GM21717 (cell line): ENCODE measurements around the gene GABBR2.
"Not testable (repeated sequence)": the region's sequence is repeated elsewhere in the genome, so short reads cannot be mapped to it uniquely, and the experiment has no call there.

Experiments
- ATAC-seq: cut with Tn5 transposase; IDR thresholded peaks from one replicate; pipeline ENCODE4 v1.9.1; 2021; ENCODE audit warnings: mild to moderate bottlenecking, moderate library complexity; ENCODE audit not compliant: unreplicated experiment

GABBR2 gene

GRCh38 chr9:98488571-98489312, 220.0 kb downstream of the GABBR2 start:
- no peak for ATAC-seq

- ATAC-seq, result no peak
Observed at GRCh38 chr9:98485706-98486105, 223.0 kb downstream of the GABBR2 start.

GRCh38 chr9:98484162-98484561, 224.6 kb downstream of the GABBR2 start:
- no peak for ATAC-seq

DNA sequence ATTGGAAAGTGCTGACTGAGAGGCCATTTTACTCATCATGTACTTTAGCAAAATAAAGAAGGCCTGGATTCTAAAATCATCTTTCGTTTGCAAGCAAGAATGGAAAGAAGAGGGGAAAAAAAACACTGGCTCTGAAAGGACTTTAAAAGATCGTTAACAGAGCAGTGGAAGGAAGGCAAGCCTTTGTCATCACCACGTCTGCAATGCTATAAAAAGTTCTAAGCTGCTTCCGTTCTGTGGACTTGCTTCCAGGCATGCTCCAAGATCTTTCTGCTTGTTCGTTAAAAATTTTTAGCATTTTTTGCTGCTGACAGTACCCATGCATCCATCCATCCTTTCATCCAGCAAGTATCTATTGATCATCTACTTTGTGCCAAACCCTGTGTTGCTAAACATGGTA, 226.5 kb downstream of the GABBR2 start:
- ATAC-seq, result no peak

GRCh38 chr9:98481676-98482075, 227.1 kb downstream of the GABBR2 start:
- no peak for ATAC-seq

- ATAC-seq, result no peak
Observed at GRCh38 chr9:98479967-98480847, 228.5 kb downstream of the GABBR2 start.

DNA sequence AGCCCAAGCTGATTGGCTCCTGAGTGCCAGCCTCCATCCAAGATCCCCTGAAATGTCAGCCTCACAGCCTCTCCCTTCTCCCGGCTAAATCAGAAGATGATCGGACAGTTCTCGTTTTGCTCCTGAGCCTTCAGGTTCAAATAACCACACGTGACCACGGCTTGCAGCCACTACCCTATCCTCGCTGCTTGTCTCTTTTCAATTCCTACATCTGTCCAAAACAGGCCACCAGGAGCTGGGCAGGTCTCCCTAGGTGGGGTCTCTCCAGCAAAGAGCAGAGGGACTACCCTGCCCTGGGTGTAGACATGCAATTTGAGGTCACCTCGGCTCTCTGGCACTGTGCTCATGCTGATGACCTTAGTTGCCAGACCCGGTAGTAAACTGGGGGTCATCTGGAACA, 229.3 kb downstream of the GABBR2 start:
- no peak for ATAC-seq

- ATAC-seq, result no peak
Observed at GRCh38 chr9:98477884-98478283, 230.9 kb downstream of the GABBR2 start.

- no peak for ATAC-seq
Observed at GRCh38 chr9:98472216-98472615, 236.5 kb downstream of the GABBR2 start.

DNA sequence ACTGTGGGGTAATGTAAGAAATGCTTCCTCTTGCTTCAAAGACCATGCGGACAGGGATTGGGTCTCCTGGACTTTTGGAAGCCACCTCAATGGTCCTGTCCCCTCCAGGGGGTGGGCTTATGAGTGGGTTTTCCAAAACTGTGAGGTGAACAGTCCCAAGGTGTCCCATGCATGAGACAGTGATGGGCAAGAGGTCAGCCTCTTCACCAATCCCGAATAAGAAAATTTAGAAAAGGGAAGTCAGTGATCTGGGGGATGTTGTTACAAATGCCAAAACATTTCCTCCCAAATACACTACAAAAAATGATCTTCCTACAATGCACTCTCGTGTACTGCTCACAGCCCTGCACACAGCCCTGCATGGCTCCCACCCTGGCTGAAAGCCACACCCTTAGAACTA, 237.6 kb downstream of the GABBR2 start:
- no peak for ATAC-seq

GRCh38 chr9:98468567-98469239, 240.0 kb downstream of the GABBR2 start:
- no peak for ATAC-seq

DNA sequence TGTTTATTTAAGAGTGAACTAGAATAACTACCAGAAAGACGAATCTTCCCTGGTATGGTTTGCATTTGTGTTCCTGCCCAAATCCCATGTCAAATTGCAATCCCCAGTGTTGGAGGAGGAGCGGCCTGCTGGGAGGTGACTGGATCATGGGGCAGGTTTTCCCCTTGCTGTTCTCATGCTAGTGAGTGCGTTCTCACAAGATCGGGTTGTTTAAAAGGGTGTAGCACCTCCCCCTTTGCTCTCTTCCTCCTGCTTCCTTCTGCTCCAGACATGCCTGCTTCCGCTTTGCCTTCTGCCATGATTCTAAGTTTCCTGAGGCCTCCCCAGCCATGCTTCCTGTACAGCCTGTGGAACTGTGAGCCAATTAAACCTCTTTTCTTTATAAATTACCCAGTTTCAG, 242.9 kb downstream of the GABBR2 start:
- ATAC-seq, result no peak

GRCh38 chr9:98464156-98464690, 244.5 kb downstream of the GABBR2 start:
- ATAC-seq, result not testable (repeated sequence)

GRCh38 chr9:98462310-98462709, 246.4 kb downstream of the GABBR2 start:
- no peak for ATAC-seq

GRCh38 chr9:98460704-98461103, 248.0 kb downstream of the GABBR2 start:
- no peak for ATAC-seq

DNA sequence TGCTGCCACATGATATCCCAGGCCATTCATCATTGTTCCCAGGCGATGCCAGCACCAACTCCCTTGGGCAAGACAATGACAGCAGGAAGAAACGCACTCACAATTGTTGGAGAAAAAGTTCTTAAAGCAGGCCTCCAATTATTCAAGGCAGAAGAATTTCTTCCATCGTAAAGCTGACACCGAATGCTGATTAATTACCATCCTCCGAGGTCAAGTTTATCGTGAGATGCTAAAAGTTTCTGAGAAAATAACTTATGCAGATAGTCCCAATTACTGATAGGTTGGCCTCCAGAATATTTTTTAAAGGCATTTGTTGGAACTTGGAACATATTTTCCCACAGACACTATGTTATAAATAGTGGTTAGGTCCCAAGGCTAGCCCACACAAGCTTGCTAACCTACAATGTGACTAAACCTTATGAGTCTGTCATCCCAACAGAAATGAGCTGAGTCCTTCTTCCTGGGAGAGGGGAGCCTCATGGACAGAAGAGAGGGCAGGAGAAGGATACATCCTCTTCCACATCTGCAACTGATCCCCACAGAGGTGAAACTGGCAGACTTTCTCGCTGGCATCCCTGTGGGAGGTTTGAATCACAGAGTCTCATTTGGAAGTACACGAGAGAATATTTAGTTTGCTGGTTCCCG, 250.9 kb downstream of the GABBR2 start:
- no peak for ATAC-seq

- no peak for ATAC-seq
Observed at GRCh38 chr9:98456156-98456613, 252.6 kb downstream of the GABBR2 start.

DNA sequence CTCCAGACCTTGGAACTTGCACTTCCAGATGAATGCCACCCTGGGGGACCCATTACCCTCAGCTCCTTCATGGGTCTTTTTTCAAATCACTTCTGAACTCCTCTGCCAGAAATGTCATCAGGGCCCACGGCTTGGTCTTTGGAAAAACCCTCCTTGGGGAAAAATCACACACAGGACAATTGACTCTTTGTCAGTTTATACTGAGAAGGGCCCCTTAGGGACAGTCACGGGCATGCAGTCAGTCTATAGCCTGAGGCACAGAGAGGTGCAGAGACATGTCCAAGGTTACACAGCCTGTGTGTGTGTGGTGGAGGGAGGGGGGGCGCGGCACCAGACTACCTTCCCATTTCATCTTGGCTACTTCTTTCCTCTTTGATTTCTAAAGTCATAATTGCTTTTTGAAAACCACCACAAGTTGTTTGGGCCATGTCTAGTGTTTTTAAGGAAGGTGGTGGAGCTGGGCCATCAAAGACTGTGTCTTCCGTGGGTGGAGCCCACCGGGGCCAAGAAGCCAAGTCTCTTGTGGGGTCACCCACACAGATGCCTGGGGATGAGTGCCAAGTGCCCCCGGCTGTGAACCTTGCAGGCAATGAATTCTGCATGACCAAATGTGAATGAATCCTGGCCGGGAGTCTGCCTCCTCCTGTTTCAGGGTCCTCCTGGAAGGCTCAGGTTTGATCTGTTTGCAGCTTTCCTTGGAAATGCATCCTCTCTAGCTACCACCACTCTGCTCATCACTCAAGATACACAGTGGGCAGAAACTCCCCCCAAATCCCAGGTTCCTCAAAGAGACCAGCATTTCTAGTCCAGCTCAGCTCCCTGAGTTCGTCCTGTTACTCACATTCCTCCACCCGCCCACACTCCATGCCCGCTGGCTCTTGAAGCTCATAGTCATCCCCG, 253.2 kb downstream of the GABBR2 start:
- ATAC-seq, result no peak

- no peak for ATAC-seq
Observed at GRCh38 chr9:98453589-98454311, 255.0 kb downstream of the GABBR2 start.
